HG02763 (cell line): ENCODE measurements around the gene STMN1.
A peak's percentile ranks its signal among the peaks of the same experiment; 100 is the strongest.

ENCODE experiments used
- ATAC-seq: cut with Tn5 transposase; IDR thresholded peaks from one replicate; pipeline ENCODE4 v1.9.1; 2021; ENCODE audit warnings: mild to moderate bottlenecking, moderate library complexity; ENCODE audit not compliant: unreplicated experiment

Gene STMN1

GRCh38 chr1:25871704-25872494, 34.3 kb downstream of the STMN1 start:
- ATAC-seq = no peak

- no peak for ATAC-seq
These were observed 35.0 kb downstream of the STMN1 start for GRCh38 chr1:25871086-25871703.

- ATAC-seq = no peak
These were observed 35.6 kb downstream of the STMN1 start for GRCh38 chr1:25870614-25871013.

- ATAC-seq = no peak
These were observed 36.2 kb downstream of the STMN1 start for GRCh38 chr1:25869909-25870606.

- no peak for ATAC-seq
These were observed 38.8 kb downstream of the STMN1 start for GRCh38 chr1:25867210-25867991.

GRCh38 chr1:25866288-25866687, 39.9 kb downstream of the STMN1 start:
- ATAC-seq = no peak

- ATAC-seq = no peak
These were observed 41.8 kb downstream of the STMN1 start for GRCh38 chr1:25864434-25864833.

- no peak for ATAC-seq
These were observed 42.5 kb downstream of the STMN1 start for GRCh38 chr1:25863486-25864262.

- ATAC-seq = no peak
These were observed 43.3 kb downstream of the STMN1 start for GRCh38 chr1:25862785-25863485.

- ATAC-seq = no peak
These were observed 44.6 kb downstream of the STMN1 start for GRCh38 chr1:25861316-25862286.

- ATAC-seq = peak; percentile 78
These were observed 47.1 kb downstream of the STMN1 start, which contains the start of gene AUNIP for GRCh38 chr1:25858906-25859789. Gene AUNIP, minus strand, starts transcription at chr1:25859457. Its CDS starts 100 bp downstream, at chr1:25859357.

GRCh38 chr1:25858494-25858893, 47.7 kb downstream of the STMN1 start:
- ATAC-seq = no peak

- ATAC-seq = no peak
These were observed 49.4 kb downstream of the STMN1 start for GRCh38 chr1:25856856-25857255.

GRCh38 chr1:25854554-25854953, 51.7 kb downstream of the STMN1 start:
- no peak for ATAC-seq
